Neural progenitor cell (in vitro differentiated cells): ENCODE data around the gene TRPM3.

Experiments
- CTCF ChIP-seq: fragments of 200-600 bp; sonication (generic); IDR thresholded peaks from 2 replicates; pipeline ENCODE4 v1.5.1; 2017; ENCODE audit warnings: antibody characterized with exemption, mild to moderate bottlenecking
- EZH2 ChIP-seq: fragments of 200-600 bp; sonication (generic); IDR thresholded peaks from 2 replicates; pipeline ENCODE4 v1.6.1; 2017; ENCODE audit warnings: antibody characterized with exemption, mild to moderate bottlenecking, moderate library complexity
- EZH2phosphoT487 ChIP-seq: fragments of 200-600 bp; sonication (generic); IDR thresholded peaks from 2 replicates; pipeline ENCODE4 v1.6.1; 2017; ENCODE audit warnings: antibody characterized with exemption

- TF ChIP-seq CTCF, result no peak
- TF ChIP-seq EZH2, result no peak
- TF ChIP-seq EZH2phosphoT487, result no peak
Observed at GRCh38 chr9:70595211-70595610, 526.2 kb downstream of the TRPM3 start.
